Measurements from ENCODE around the gene TMEM44.
A peak's percentile ranks its signal among the peaks of the same experiment; 100 is the strongest.
"Not testable (repeated sequence)": the region's sequence is repeated elsewhere in the genome, so short reads cannot be mapped to it uniquely, and the experiment has no call there.

Gene TMEM44

DNA sequence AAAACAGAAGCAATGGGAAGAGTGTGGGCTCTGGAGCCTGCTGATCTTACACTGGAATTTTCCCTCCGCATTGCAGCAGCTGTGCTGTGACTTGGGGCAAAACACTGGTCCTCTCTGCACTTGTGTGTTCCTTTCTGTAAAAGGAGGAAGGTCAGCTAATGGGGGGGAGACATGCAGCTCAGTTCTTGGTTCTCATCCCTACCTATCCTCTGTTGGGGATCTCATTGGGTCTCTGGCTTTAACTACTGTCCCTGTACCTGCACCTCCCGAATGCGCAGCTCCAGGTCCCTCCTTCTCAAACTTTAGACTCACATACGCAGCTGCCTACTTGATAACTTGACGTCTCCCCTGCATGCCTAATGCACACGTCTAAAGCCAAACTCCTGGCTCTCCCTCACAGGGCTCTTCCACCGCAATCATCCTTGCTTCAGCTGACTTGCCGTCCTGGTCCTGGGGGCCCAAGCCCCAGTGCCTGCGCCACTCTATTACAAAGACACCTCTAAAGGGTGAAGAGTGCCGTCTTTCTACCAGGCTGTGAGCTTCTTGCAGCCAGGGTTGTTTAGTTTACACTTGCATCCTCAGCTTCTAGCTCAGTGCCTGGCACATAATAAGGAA is 5.9 kb upstream of the TMEM44 start:
- no peak for FAIRE-seq
- TF ChIP-seq POLR2AphosphoS5 (IDR thresholded peaks at IDR 0.05; ENCODE audit: low read depth, low read length) (no peak), TAF1 (IDR thresholded peaks at IDR 0.05; ENCODE audit: borderline replicate concordance, low read depth, low read length) (no peak), POLR2A (IDR thresholded peaks at IDR 0.05; ENCODE audit: low read depth, low read length) (no peak)
- DNase-seq (ENCODE audit: insufficient read length), result no peak

DNA sequence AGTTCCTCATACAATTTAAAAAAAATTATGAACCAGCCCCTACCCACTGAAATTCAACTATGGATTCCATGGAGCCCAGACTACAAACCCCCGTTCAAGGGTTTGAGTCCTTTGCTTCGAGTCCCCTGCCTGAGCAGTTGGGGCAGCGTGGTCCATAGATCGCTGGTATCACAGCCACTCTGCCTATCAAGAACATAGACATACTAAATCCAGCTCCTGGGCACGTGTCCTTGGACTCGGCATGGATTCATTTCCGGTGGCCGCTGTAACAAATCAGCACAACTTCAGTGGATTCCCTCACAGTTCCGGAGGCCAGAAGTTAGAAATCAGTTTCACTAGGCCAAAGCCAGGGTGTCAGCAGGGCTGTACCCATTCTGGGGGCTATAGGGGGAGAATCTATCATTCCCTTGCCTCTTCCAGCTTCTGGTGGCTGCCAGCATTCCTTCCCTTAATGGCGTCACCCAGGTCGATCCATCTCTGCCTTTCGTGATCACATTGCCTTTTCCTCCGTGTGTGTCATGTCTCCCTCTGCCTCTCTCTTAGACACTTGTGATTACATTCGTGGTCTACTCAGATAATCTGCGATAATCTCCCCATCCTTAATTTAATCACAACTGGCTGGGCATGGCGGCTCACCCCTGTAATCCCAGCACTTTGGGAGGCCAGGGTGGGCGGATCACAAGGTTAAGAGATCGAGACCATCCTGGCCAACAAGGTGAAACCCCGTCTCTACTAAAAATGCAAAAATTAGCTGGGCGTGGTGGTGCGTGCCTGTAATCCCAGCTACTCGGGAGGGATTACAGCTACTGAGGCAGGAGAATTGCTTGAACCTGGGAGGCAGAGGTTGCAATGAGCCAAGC is 4.6 kb upstream of the TMEM44 start:
- DNase-seq (ENCODE audit: insufficient read length) (no peak), FAIRE-seq (no peak)
- TF ChIP-seq POLR2A (IDR thresholded peaks at IDR 0.05; ENCODE audit: low read depth, low read length) (no peak), TAF1 (IDR thresholded peaks at IDR 0.05; ENCODE audit: borderline replicate concordance, low read depth, low read length) (no peak), POLR2AphosphoS5 (IDR thresholded peaks at IDR 0.05; ENCODE audit: low read depth, low read length) (no peak)

DNA sequence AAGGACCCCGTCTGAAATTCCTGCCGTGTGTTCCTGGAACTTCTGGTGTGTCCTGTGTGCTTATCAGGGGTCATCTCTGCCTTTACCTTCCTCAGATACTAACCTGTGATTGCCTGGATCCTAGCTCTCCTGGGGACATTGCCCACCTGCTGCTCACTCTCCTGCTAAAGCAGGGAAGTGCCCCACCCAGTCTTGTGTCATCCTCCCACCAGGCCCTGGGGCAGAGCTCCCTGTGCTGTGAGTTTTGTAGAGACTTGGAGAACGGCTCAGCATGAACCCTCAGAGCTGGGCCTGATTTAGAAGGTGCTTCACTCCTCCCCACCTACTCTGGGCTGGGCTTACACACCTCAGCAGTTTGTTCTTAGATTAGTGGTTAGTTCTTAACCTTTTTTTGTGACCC is 3.8 kb upstream of the TMEM44 start:
- TF ChIP-seq TAF1 (IDR thresholded peaks at IDR 0.05; ENCODE audit: borderline replicate concordance, low read depth, low read length), result no peak
- no peak for TF ChIP-seq POLR2A (IDR thresholded peaks at IDR 0.05; ENCODE audit: low read depth, low read length)
- no peak for TF ChIP-seq POLR2AphosphoS5 (IDR thresholded peaks at IDR 0.05; ENCODE audit: low read depth, low read length)
- FAIRE-seq (no peak), DNase-seq (ENCODE audit: insufficient read length) (no peak)

DNA sequence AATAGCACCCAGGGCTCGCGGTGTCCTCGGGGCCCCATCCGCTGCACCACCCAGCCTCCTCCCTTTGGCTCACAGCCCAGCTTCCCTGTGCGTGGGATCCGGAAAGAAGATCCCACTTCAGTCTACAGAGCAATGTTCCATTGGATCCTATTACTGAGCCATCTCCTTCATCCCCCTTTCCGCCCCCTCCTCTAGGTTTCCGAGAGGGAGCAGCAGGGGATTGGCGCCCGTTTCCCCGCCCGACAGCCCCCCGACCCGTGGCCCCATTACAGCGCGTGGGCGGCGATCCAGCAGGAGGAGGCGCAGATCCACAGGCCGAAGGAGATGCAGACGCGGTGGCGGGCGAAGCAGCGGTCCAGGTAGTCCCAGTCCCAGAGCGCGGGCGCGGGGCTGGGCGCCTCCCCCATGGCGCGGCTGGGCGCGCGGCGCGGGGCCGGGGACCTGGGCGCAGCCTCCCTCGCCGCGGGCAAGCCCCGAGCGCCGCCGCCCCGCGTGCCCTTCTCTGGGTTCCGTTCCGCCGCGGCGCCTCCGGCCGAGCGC is 340 bp downstream of the TMEM44 start:
- no peak for FAIRE-seq
- peak; percentile 53 for DNase-seq (ENCODE audit: insufficient read length)
- TF ChIP-seq TAF1 (IDR thresholded peaks at IDR 0.05; ENCODE audit: borderline replicate concordance, low read depth, low read length) (no peak), POLR2AphosphoS5 (IDR thresholded peaks at IDR 0.05; ENCODE audit: low read depth, low read length) (no peak; the same call in 1 of the 2 replicates), POLR2A (IDR thresholded peaks at IDR 0.05; ENCODE audit: low read depth, low read length) (no peak)

DNA sequence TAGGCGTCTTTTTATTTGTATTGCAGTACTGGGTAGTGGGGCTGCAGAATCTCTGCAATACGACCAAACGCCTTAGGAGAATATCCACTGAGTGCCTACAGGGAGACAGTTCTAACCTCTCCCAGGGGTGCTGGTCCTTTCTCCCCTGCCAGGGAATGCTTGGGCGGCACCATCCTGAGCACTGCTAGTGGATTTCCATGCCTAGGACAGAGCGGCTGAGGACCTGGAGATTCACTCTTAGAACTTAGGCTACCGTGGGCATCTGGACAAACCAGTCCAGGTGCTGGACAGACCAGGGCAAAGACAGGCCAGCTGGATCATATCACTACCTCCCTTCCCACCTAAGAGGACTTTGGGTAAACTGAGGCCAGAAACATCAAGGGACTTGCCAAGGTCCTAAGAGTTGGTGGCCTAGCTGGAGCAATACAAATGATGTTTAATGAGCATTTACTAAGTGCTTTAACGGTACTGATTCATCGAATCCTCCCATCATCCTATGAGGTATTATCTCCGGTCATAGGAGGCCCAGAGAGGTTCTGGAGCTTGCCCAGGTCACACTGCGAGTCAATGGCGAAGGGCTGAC is 902 bp downstream of the TMEM44 start:
- no peak for DNase-seq (ENCODE audit: insufficient read length)
- TF ChIP-seq TAF1 (IDR thresholded peaks at IDR 0.05; ENCODE audit: borderline replicate concordance, low read depth, low read length), result no peak
- TF ChIP-seq POLR2A (IDR thresholded peaks at IDR 0.05; ENCODE audit: low read depth, low read length), result no peak
- no peak for TF ChIP-seq POLR2AphosphoS5 (IDR thresholded peaks at IDR 0.05; ENCODE audit: low read depth, low read length)
- no peak for FAIRE-seq

DNA sequence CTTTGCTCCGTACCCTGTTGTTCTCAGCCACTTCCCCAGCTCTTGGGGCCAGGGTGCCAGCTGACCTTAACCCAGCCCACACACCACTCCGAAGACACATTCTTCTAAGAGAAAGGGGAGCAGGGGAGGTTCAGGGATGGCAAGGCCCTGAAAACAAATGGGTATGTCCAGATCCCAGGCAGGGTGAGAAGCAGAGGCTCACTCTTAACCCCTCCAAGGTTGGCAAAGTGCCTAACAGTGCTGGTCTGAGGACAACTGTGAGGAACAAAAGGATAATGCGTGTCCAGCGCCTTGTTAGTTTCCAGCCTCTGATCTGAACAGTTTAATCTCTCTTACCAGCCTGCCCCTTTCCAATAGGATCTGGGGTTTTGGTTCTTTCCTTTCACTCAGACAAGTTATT is 1.5 kb downstream of the TMEM44 start:
- TF ChIP-seq TAF1 (IDR thresholded peaks at IDR 0.05; ENCODE audit: borderline replicate concordance, low read depth, low read length) (no peak), POLR2AphosphoS5 (IDR thresholded peaks at IDR 0.05; ENCODE audit: low read depth, low read length) (no peak), POLR2A (IDR thresholded peaks at IDR 0.05; ENCODE audit: low read depth, low read length) (no peak)
- DNase-seq (ENCODE audit: insufficient read length), result no peak
- no peak for FAIRE-seq

DNA sequence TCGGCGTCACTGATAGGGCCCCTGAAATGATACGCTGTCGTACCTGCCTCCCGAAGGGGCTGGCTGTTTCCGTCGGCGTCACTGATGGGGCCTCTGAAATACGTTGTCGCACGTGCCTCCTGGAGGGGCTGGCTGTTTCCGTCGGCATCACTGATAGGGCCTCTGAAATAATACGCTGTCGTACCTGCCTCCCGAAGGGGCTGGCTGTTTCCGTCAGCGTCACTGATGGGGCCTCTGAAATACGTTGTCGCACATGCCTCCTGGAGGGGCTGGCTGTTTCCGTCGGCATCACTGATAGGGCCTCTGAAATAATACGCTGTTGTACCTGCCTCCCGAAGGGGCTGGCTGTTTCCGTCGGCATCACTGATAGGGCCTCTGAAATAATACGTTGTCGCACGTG is 2.5 kb downstream of the TMEM44 start:
- DNase-seq (ENCODE audit: insufficient read length); FAIRE-seq: not testable (repeated sequence)

DNA sequence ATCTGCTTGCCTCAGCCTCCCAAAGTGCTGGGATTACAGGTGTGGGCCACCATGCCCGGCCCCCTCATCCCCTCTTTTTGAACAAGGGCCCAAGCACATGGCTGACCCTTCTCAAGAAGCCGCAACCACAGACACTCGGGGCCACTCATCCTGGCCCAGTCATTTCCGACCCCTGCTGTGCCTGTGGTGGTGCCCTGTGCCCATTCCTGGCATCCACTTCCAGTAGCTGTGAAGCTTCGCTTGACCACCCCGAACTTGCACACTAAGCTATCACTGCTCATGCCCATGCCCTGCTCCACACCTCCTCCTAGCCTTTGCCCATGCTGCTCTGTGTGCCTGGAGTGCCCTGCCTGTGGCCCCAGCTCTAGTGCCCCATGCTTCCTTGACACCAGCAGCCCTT is 8.3 kb downstream of the TMEM44 start:
- TF ChIP-seq POLR2A (IDR thresholded peaks at IDR 0.05; ENCODE audit: low read depth, low read length), result no peak
- no peak for TF ChIP-seq POLR2AphosphoS5 (IDR thresholded peaks at IDR 0.05; ENCODE audit: low read depth, low read length)
- TF ChIP-seq TAF1 (IDR thresholded peaks at IDR 0.05; ENCODE audit: borderline replicate concordance, low read depth, low read length), result no peak
- FAIRE-seq (no peak), DNase-seq (ENCODE audit: insufficient read length) (no peak)

DNA sequence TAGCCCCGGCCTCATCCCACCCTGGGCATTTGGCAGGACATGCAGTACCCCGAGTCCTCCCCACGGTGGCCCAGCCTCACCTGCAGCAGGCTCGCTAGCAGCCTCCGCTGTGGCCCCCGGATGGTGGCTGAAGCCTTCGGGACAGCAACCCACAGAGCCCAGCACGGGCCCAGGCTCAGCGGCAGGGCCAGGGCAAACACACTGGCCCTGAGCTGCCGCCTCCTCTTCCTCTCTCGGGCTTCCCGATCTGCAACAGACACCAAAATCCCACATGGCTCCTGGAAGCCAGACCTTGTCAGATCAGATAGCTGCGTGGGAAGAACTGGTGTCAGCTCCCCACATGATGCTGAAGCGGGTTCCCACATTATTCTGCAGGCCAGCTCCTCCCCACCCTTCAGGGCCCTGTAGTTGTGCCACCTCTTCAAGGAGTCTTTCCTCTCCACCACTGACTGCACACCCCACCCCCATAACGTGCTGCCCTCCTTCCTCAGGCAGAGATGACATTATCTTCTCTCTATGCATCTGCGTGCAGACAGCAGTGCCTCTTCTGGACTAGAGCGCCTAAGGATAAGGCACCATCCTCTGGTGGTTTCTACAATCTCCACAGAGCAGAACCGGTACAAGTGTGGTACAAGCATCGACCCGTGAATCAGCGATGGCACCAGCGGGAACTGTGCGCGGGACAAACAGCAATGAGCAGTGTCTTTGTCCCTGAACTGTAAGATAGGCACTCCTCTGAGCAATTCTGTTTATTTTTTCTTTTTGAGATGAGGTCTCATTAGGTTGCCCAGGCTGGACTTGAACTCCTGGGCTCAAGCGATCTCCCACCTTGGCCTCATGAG is 9.5 kb downstream of the TMEM44 start:
- FAIRE-seq (no peak), DNase-seq (ENCODE audit: insufficient read length) (no peak)
- no peak for TF ChIP-seq TAF1 (IDR thresholded peaks at IDR 0.05; ENCODE audit: borderline replicate concordance, low read depth, low read length)
- TF ChIP-seq POLR2A (IDR thresholded peaks at IDR 0.05; ENCODE audit: low read depth, low read length), result peak; percentile 25; the same call in 1 of the 2 replicates

DNA sequence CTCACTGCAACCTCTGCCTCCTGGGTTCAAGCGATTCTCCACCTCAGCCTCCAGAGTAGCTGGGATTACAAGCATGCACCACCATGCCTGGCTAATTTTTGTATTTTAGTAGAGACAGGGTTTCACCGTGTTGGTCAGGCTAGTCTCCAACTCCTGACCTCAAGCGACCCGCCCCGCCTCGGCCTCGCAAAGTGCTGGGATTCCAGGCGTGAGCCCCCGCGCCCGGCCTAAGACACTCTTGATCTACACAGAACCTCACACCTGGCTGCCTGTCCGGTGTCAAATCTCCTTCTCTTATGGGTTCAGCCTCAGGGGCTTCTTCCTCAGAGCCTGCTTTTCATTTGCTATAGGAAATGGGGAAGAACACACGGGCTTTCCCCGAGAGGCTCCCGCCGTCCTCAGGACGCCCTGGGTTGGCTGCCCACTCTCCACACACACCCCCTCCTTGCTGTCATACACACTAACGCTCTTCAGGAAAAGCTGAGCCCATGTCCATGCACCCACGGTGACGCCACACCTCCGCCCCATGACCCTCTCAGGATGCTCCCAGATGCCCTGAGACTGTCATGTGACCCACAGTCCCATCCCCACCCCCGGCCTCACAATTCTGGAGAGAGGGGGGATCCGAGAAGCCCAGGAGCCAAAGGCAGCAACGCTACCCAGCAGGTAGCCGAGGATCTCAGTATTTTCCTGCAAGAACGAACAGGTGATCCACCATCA is 10.4 kb downstream of the TMEM44 start:
- TF ChIP-seq TAF1 (IDR thresholded peaks at IDR 0.05; ENCODE audit: borderline replicate concordance, low read depth, low read length) (no peak), POLR2A (IDR thresholded peaks at IDR 0.05; ENCODE audit: low read depth, low read length) (no peak), POLR2AphosphoS5 (IDR thresholded peaks at IDR 0.05; ENCODE audit: low read depth, low read length) (no peak)
- DNase-seq (ENCODE audit: insufficient read length) (no peak), FAIRE-seq (no peak)

All from GM12892 (cell line).